ENCODE data around the gene DIP2C.

DIP2C gene

DNA sequence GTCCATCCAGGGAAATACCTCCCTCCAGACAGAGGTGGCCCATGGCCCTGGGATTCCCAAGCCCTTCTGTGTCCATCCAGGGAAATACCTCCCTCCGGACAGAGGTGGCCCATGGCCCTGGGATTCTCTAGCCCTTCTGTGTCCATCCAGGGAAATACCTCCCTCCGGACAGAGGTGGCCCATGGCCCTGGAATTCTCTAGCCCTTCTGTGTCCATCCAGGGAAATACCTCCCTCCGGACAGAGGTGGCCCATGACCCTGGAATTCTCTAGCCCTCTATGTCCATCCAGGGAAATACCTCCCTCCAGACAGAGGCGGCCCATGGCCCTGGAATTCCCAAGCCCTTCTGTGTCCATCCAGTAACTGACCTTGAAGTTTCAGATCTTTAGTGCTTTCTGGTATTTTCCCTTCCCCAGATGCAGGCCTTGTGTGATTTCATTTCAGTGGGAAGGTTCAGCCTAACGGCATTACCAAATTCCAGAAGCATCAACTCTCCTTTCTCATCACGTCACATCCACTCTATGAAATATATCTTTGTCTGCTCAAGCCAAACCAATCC lies 28.8 kb upstream of the DIP2C start:
- Histone ChIP-seq H3K4me3 (ENCODE audit: low read depth, low read length) (no peak overlapping the region), H3K36me3 (no peaks in the 10 kb centered on the region), H3K27me3 (ENCODE audit: insufficient read depth, low read depth, severe bottlenecking) (no peaks in the 10 kb centered on the region), H3K27ac (no peak overlapping the region), H3K9me3 (ENCODE audit: severe bottlenecking) (no peaks in the 10 kb centered on the region)
- TF ChIP-seq, protein P1, sequence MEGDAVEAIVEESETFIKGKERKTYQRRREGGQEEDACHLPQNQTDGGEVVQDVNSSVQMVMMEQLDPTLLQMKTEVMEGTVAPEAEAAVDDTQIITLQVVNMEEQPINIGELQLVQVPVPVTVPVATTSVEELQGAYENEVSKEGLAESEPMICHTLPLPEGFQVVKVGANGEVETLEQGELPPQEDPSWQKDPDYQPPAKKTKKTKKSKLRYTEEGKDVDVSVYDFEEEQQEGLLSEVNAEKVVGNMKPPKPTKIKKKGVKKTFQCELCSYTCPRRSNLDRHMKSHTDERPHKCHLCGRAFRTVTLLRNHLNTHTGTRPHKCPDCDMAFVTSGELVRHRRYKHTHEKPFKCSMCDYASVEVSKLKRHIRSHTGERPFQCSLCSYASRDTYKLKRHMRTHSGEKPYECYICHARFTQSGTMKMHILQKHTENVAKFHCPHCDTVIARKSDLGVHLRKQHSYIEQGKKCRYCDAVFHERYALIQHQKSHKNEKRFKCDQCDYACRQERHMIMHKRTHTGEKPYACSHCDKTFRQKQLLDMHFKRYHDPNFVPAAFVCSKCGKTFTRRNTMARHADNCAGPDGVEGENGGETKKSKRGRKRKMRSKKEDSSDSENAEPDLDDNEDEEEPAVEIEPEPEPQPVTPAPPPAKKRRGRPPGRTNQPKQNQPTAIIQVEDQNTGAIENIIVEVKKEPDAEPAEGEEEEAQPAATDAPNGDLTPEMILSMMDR (IDR thresholded peaks at IDR 0.05; ENCODE audit: low read depth, low read length) = no peak
- DNase-seq = no peak

DNA sequence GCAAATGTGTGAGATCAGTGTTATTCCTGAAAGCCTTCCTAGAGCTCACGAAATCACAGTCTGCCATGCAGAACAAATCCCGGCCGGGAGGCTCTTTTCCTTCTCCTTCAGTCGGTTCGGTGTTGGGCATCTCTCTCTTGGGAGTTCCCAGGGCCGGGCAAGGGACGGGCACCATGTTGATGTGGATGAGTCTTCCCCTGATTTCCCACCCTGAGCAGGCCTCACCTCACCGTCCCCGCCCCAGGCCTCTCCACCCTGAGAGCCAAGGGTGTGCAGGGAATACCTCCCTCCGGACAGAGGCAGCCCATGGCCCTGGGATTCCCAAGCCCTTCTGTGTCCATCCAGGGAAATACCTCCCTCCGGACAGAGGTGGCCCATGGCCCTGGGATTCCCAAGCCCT lies 28.0 kb upstream of the DIP2C start:
- TF ChIP-seq, protein P1 (IDR thresholded peaks at IDR 0.05; ENCODE audit: low read depth, low read length) = no peak
- H3K36me3 ChIP-seq = no peaks in the 10 kb centered on the region
- H3K27me3 ChIP-seq (ENCODE audit: insufficient read depth, low read depth, severe bottlenecking) = no peaks in the 10 kb centered on the region
- H3K9me3 ChIP-seq (ENCODE audit: severe bottlenecking) = no peaks in the 10 kb centered on the region
- no peak overlapping the region for H3K27ac ChIP-seq
- H3K4me3 ChIP-seq (ENCODE audit: low read depth, low read length) = no peak overlapping the region
- no peak for DNase-seq

DNA sequence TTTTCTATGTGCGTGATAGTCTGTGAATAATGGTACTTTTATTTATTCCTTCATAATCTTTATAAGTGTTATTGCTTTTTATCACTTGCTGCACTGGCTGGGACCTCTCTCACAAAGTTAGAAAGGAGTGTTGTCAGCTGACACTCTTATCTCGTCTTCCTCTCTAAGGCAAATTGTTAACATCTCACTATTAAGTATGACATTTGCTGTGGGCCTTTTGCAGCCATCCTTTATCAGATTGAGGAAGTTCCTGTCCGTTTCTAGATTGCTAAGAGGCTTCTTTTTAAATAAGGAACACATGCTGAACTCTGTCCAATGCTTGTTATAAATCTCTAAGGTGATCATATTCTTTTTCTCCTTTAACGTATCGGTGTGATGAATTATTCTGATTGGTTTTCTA lies 27.4 kb upstream of the DIP2C start:
- H3K27me3 ChIP-seq (ENCODE audit: insufficient read depth, low read depth, severe bottlenecking) = no peaks in the 10 kb centered on the region
- H3K4me3 ChIP-seq (ENCODE audit: low read depth, low read length) = no peak overlapping the region
- H3K9me3 ChIP-seq (ENCODE audit: severe bottlenecking) = no peaks in the 10 kb centered on the region
- H3K36me3 ChIP-seq = no peaks in the 10 kb centered on the region
- no peak overlapping the region for H3K27ac ChIP-seq
- DNase-seq = no peak
- TF ChIP-seq, protein P1 (IDR thresholded peaks at IDR 0.05; ENCODE audit: low read depth, low read length) = no peak

DNA sequence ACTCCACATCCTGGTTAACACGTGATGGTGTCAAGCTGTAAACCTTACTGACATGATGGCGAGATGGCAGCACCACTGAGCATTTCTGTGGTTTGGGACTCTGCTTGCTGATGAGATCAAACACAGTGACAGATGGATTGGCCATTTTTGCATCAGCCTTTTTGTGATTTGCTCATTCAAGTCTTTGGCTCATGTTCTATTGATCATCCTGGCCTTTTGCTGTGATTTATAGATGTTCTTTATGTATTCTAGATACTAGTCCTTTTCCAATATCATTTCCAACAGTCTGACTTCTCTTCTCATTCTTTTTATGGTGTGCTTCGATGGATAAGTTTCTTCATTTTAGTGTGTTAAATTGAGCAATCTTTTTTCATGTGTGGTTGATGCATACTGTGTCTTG lies 24.7 kb upstream of the DIP2C start:
- DNase-seq = no peak
- Histone ChIP-seq H3K36me3 (no peaks in the 10 kb centered on the region), H3K4me3 (ENCODE audit: low read depth, low read length) (no peak overlapping the region), H3K27me3 (ENCODE audit: insufficient read depth, low read depth, severe bottlenecking) (no peaks in the 10 kb centered on the region), H3K9me3 (ENCODE audit: severe bottlenecking) (no peaks in the 10 kb centered on the region), H3K27ac (no peak overlapping the region)
- TF ChIP-seq, protein P1 (IDR thresholded peaks at IDR 0.05; ENCODE audit: low read depth, low read length) = no peak

DNA sequence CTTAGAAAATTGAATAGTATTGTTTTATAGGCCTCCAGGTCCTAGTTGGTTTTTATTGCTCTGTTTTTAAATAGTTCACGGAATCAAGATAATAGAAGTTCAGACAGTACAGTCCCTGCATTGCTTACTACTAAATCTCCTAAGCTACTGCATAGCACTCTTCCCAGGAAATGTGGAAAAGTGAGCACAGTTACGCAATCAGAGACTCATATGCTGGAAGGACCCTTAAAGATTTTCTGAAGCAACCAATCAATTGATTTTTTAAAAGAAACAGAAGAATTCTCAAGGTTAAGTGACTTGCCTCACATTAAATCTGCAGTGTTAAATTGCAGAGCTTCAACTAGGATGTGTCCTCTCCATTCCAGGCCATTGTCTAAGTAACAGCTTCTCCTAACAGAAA lies 23.1 kb upstream of the DIP2C start:
- no peak for DNase-seq
- H3K9me3 ChIP-seq (ENCODE audit: severe bottlenecking) = no peaks in the 10 kb centered on the region
- no peak overlapping the region for H3K4me3 ChIP-seq (ENCODE audit: low read depth, low read length)
- H3K36me3 ChIP-seq = no peaks in the 10 kb centered on the region
- TF ChIP-seq, protein P1 (IDR thresholded peaks at IDR 0.05; ENCODE audit: low read depth, low read length) = no peak
- no peak overlapping the region for H3K27ac ChIP-seq
- no peaks in the 10 kb centered on the region for H3K27me3 ChIP-seq (ENCODE audit: insufficient read depth, low read depth, severe bottlenecking)

DNA sequence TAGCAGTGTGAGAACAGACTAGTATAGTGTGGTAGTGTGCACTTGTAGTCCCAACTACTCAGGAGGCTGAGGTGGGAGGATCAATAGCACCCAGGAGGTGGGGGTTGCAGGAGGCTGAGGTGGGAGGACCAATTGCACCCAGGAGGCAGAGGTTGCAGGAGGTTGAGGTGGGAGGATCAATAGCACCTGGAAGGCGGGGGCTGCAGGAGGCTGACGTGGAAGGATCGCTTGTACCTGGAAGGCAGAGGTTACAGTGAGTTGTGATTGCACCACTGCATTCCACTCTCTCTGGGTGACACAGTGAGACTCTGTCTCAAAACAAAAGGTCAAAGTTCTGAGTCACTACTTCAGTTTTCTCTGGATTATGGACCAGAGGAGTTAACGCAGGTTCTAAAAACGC lies 22.6 kb upstream of the DIP2C start:
- H3K27ac ChIP-seq = no peak overlapping the region
- TF ChIP-seq, protein P1 (IDR thresholded peaks at IDR 0.05; ENCODE audit: low read depth, low read length) = no peak
- DNase-seq = no peak
- H3K36me3 ChIP-seq = no peaks in the 10 kb centered on the region
- H3K27me3 ChIP-seq (ENCODE audit: insufficient read depth, low read depth, severe bottlenecking) = no peaks in the 10 kb centered on the region
- no peaks in the 10 kb centered on the region for H3K9me3 ChIP-seq (ENCODE audit: severe bottlenecking)
- no peak overlapping the region for H3K4me3 ChIP-seq (ENCODE audit: low read depth, low read length)

Measured in WERI-Rb-1 (cell line).